ENCODE data around the gene TUBGCP2. TPM values are rescaled to one million over a fixed set of nuclear protein-coding genes. Genes with fewer than 3 reads are reported as not detected.

TUBGCP2 gene
- total RNA-seq, 4 donors from 2014 or later: 35.8 to 47.3 (median 38.8) TPM

- no peak for ATAC-seq
- Histone ChIP-seq H3K27ac (no peak overlapping the region), H3K9me3 (no peaks in the 10 kb centered on the region), H3K4me3 (no peak overlapping the region), H3K27me3 (no peaks in the 10 kb centered on the region), H3K36me3 (peaks cover 0 to 100% of the 10 kb centered on the region in 2 donors), H3K4me1 (no peaks in the 10 kb centered on the region)
- WGBS, 2 donors (ENCODE audit: low coverage in 1 of 2): 90 to 98% methylated on average over 6 to 11 of the region's 24 CpGs
- TF ChIP-seq CTCF (IDR thresholded peaks at IDR 0.05): no peak
- no peak for TF ChIP-seq EP300 (IDR thresholded peaks at IDR 0.05)
- no peak for TF ChIP-seq POLR2A (IDR thresholded peaks at IDR 0.05)
Measured at GRCh38 chr10:133283931-133284330, 24.7 kb downstream of the TUBGCP2 start.

- ATAC-seq: no peak
- H3K36me3 ChIP-seq: peaks cover 0 to 100% of the 10 kb centered on the region in 2 donors
- H3K4me3 ChIP-seq: no peak overlapping the region
- TF ChIP-seq POLR2AphosphoS5 (IDR thresholded peaks at IDR 0.05) (no peak), EP300 (IDR thresholded peaks at IDR 0.05) (no peak), CTCF (IDR thresholded peaks at IDR 0.05) (no peak), POLR2A (IDR thresholded peaks at IDR 0.05) (no peak)
- H3K9me3 ChIP-seq: no peaks in the 10 kb centered on the region
- H3K27me3 ChIP-seq: no peaks in the 10 kb centered on the region
- H3K4me1 ChIP-seq: peaks cover 0 to under 1% (median 0%) of the 10 kb centered on the region in 3 donors
- WGBS, 2 donors (ENCODE audit: low coverage in 1 of 2): 85% methylated on average over 4 of the region's 24 CpGs; no CpG with 5 or more reads in 1 of the 2 donors
- H3K27ac ChIP-seq: no peak overlapping the region
Measured at GRCh38 chr10:133282846-133283390, 25.8 kb downstream of the TUBGCP2 start.

- 67% methylated on average over 1 of the region's 38 CpGs; no CpG with 5 or more reads in 1 of the 2 donors for WGBS, 2 donors (ENCODE audit: low coverage in 1 of 2)
- TF ChIP-seq EP300 (IDR thresholded peaks at IDR 0.05): no peak
- TF ChIP-seq POLR2A (IDR thresholded peaks at IDR 0.05): no peak
- no peak for TF ChIP-seq POLR2AphosphoS5 (IDR thresholded peaks at IDR 0.05)
- TF ChIP-seq CTCF (IDR thresholded peaks at IDR 0.05): no peak
- Histone ChIP-seq H3K9me3 (no peaks in the 10 kb centered on the region), H3K4me1 (peaks cover 0 to 12% (median 3%) of the 10 kb centered on the region in 3 donors), H3K27me3 (peaks cover 10% of the 10 kb centered on the region), H3K27ac (no peak overlapping the region), H3K4me3 (no peak overlapping the region), H3K36me3 (peaks cover 0 to 89% of the 10 kb centered on the region in 2 donors)
- ATAC-seq: no peak
Measured at GRCh38 chr10:133281628-133282372, 26.9 kb downstream of the TUBGCP2 start.

- H3K27me3 ChIP-seq: peaks cover 17% of the 10 kb centered on the region
- no peak overlapping the region for H3K27ac ChIP-seq
- peaks cover 0 to 82% of the 10 kb centered on the region in 2 donors for H3K36me3 ChIP-seq
- TF ChIP-seq EP300 (IDR thresholded peaks at IDR 0.05): no peak
- TF ChIP-seq POLR2A (IDR thresholded peaks at IDR 0.05): no peak
- no peak for TF ChIP-seq POLR2AphosphoS5 (IDR thresholded peaks at IDR 0.05)
- no peak for TF ChIP-seq CTCF (IDR thresholded peaks at IDR 0.05)
- H3K4me1 ChIP-seq: peaks cover 0 to 19% (median 6%) of the 10 kb centered on the region in 3 donors
- WGBS, 2 donors (ENCODE audit: low coverage in 1 of 2): 100% methylated on average over 1 of the region's 15 CpGs; no CpG with 5 or more reads in 1 of the 2 donors
- no peak for ATAC-seq
- no peaks in the 10 kb centered on the region for H3K9me3 ChIP-seq
- no peak overlapping the region for H3K4me3 ChIP-seq
Measured at GRCh38 chr10:133281084-133281483, 27.6 kb downstream of the TUBGCP2 start.
